B cell (primary cell): ENCODE data around the gene ZFP36L1.

Source experiments
- EZH2 ChIP-seq: IDR thresholded peaks from 2 replicates; pipeline ENCODE4 v1.6.1; 2012; ENCODE audit warnings: borderline replicate concordance, low read depth, mild to moderate bottlenecking, moderate library complexity, low read length; ENCODE audit not compliant: insufficient read depth, poor library complexity, severe bottlenecking
- TF ChIP-seq, protein P1 (sequence below): fragments of 200-600 bp; IDR thresholded peaks from one replicate; pipeline ENCODE4 v1.8.0; 2022; ENCODE audit warnings: antibody characterized with exemption, mild to moderate bottlenecking

DNA sequence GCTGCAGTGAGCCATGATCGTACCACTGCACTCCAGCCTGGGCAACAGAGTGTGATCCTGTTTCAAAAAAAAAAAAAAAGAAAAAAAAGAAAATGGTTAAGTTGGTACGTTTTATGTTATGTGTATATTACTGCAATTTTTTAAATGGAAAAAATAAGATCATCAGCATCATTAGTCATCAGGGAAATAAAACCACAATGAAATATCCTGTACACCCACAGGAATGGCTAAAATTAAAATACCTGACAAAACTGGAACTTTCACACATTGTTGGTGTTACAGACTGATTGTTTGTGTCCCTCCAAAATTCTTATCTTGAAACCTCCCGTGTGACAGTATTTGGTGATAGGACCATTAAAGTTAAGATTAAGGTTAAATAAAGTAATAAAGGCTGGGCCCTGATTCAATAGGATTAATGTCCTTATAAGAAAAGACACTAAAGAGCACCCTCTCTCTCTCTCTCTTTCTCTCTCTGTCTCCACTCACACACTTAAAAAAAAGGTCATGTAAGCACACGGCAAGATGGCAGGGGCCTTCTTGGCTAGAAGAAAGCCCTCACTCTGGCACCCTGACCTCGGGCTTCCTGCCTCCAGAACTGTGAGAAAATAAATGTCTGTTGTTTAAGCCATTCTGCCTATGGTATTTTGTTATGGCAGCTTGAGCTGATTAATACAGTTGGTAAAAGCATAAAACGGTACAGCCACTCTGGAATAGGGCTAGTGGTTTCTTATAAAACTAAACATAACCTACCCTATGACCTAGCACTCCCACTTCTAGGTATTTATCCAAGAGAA lies 48.3 kb upstream of the ZFP36L1 start:
- TF ChIP-seq, protein P1, sequence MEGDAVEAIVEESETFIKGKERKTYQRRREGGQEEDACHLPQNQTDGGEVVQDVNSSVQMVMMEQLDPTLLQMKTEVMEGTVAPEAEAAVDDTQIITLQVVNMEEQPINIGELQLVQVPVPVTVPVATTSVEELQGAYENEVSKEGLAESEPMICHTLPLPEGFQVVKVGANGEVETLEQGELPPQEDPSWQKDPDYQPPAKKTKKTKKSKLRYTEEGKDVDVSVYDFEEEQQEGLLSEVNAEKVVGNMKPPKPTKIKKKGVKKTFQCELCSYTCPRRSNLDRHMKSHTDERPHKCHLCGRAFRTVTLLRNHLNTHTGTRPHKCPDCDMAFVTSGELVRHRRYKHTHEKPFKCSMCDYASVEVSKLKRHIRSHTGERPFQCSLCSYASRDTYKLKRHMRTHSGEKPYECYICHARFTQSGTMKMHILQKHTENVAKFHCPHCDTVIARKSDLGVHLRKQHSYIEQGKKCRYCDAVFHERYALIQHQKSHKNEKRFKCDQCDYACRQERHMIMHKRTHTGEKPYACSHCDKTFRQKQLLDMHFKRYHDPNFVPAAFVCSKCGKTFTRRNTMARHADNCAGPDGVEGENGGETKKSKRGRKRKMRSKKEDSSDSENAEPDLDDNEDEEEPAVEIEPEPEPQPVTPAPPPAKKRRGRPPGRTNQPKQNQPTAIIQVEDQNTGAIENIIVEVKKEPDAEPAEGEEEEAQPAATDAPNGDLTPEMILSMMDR = no peak
- no peak for TF ChIP-seq EZH2
